Effector CD4-positive, alpha-beta T cell (primary cell): ENCODE results near the gene IFFO2.

Experiments used
- DNase-seq: peaks from one replicate; pipeline ENCODE4 v3.0.0-alpha.2; 2020

The IFFO2 gene

DNA sequence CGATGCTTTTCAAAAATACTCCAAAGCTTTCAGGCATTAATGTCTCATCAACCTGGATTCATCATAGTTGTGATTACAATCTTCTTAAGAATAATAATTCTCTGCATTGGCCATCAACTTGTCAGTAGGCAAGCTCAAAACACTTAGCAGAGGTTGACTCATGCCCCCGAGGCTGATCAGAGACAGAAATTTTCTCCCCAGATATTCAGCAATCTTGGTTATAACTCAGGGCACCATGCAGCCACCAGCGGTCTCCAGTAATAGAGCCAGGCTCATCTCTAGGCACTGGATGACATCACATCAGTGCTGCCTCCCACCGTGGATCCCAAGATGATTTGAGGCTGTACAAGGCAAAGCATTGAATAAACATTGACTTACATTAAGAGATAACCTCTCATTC is 14.3 kb upstream of the IFFO2 start:
- no peak for DNase-seq

DNA sequence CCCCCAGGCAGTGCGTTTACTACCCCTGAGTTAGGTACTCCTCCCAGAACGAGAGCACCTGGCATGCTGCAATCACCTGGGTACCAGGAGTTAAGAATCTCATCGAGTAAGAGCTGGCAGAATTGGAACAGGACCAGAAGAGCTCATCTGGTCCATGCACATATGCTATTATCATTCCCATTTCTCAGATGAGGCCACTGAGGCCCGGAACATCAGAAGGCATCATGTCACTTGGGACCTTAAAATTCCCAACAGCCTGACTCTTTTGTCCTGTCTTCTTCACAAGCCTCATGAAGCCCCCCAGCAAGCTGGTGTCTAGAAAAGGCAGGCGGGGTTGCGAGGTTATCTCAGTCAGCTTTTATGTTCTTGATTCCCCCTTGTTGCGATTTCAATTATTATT is 13.9 kb upstream of the IFFO2 start:
- DNase-seq: no peak

DNA sequence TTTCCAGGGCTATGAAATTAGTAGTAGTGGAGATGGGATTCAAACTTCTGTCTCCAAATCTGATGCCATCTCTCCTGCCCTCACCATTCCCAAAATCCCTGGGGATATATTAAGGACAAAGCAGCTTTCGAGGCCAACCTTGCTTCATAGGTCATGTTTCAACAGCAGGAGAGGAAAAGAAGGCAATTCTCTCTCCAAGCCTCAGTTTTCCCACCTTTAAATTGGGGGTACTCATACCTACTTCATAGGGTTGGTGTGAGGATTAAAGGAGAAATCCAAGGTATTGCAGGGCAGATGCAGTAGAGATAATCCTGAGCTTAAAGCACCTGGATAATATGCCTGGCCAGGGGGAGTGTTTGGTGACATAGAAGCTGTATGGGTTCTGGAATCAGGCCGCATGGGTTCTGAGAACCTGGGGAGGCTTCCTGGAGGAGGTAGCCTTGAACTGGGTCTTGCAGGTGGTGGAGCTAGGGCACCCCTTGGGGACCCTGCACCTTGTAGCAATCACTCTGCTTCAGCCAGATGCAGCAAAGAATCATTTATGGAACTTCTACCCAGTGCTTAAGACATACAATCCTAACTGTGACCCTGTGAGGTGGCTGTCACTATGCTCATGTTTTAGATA is 10.7 kb upstream of the IFFO2 start:
- no peak for DNase-seq

DNA sequence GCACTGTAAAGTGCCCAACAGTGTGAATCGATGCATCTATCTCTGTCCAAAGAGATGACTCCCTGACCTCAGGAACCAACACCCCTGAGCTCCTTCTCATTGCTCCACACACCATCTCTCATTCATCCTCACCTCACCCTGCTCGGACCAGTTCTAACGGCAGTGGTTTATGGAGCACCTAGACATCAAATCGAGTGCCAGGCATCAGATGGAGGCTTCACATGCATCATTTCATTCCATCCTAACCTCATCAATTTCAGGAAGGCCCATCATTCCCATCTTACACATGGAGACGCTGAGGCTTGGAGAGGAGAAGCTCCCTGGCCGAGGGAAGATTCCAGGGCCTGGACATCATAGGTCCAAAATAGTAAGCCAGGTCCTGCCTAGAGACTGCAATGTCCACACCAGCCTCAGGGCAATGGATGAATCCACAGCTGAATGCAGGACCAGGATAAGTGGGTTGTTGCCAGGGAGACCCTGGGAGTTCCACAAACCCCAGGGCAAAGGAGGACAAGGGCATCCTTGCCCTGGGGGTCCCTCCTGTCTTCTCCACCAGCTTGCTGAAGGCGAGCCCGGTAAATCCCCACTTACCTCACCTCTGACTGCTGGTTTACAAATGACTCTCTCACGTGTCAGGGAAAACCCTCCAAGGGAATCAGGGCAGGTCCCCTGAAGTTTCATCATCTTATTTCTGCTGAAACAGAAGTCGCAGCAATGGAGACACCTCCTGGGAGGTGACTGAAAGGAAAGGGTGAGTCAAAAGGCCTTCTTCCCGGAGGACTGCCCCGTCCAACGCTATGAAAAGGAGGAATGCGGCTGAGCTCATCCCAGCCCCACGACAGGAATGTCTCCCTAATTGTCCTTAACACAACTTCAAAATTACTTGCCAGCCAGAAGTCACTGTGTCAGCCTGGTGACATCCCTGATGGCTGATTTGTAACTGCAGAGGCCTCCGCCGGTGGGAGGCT is 9.0 kb upstream of the IFFO2 start:
- no peak for DNase-seq

DNA sequence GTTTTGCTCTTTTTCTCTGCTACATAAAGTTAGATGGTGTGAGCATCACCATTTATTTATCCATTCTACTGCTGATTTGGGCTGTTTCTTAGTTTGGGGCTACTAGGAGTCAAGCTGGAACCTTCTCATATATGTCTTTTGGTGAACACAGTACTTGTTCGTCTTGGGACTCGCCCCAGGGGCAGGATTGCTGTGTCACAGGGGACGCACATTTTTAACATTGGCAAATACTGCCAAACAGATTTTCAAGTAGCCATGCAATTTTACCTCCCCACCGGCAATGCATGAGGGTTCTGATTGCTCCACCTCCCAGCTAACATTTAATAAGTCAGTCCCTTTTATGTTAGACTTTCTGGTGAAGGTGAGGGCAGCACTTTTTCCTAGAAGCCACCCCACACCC is 7.5 kb upstream of the IFFO2 start:
- DNase-seq: no peak

DNA sequence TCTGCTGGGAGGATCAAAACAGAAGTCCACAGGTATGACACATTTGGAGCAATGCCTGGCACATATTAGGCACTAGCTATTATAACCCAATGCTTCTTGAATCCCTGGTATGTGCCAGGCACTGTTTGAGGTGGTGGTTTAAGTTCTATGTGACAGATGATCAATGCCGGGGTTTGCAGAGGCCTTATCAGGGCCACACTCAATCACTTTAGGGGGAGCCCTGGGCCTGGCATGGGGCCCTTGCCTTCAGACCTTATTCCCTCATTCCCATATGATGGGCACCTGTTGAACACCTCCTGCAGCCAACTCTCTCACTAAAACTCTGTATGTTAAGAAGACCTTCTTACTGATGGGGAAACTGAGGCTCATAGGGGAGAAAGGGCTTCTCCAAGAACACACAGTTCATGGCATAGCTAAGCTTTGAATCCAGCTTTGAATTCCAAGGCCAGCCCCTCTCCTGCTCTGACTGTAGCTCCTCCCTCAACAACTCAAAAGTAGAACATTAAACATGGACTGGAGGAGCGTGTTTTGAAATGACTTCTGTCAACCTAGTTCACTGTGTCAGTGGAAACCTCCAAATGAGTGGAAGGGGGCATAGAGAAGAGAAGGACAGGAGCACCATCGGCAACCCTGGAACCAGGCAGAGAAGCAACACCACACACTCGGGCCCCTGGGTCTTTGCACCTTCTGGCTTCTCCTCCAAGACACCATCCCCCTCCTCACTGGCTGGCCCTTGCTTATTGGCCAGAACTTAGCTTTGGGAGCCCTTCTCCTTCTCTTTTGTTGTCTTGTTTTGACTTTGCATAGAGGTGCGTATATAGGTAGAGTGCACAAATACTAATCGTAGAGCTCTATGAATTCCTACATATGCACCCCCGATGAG is 6.6 kb upstream of the IFFO2 start:
- no peak for DNase-seq

DNA sequence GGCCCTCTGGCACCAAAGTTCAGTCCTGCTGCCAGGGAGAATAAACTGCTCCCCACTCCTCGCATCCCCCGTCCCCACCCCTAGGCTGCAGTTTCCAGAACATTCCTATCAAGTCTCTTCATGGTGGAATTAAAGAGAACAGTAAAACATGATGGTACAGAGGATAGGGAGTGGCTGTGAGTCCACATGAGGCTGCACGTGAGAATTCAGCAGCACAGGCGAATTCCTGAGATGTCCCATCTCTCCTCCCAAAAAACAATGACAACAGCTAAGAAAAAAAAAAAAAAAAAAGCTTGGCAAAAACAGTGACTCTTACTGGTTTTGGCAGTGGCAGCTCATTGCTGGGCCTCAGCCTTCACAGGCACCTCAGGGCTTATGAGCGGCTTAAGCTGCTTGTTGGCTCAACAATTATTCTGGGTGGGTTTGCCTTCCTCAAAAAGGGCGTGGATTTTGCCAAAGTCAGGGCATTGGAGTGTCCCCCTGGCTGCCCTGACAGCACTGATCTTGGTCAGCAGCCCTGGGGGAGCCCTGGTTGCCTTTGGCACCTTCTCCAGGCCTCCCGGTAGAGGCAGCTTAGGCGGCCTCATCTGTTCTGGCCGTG is 5.7 kb upstream of the IFFO2 start:
- no peak for DNase-seq

DNA sequence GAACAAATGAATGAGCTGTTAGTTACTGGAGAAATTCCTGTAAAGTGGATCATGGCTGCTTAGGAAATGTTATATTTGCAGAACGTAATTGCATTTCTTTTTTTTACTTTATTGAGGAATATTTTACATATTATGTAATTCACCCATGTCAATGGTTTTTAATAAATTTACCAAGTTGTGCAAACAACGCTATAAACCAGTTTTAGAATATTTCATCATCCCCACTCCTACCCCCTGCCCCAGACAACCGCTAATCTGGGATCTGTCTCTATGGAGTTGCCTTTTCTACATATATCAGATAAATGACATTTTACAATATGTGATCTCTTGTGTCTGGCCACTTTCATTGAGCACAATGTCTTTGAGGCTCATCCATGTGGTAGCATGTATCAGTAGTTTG is 4.3 kb upstream of the IFFO2 start:
- no peak for DNase-seq

DNA sequence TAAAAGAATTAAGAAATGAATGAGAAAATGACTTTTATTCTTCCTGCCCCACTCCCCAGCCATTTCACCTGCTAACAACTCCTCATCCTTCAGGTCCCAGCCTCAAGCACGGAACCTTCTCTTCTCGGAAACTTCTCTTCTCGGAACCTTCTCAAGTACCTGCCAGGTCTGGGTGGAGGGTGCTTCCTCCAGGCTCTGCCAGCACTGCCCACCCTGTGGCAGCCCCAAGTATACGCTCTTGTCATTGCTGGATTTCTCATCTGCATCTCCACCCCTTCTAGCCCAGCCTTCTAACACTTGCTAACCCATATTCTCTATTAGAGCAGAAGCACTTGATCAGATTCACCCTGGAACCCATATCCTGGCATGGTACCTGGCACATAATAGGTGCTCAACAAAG is 3.9 kb upstream of the IFFO2 start:
- no peak for DNase-seq

DNA sequence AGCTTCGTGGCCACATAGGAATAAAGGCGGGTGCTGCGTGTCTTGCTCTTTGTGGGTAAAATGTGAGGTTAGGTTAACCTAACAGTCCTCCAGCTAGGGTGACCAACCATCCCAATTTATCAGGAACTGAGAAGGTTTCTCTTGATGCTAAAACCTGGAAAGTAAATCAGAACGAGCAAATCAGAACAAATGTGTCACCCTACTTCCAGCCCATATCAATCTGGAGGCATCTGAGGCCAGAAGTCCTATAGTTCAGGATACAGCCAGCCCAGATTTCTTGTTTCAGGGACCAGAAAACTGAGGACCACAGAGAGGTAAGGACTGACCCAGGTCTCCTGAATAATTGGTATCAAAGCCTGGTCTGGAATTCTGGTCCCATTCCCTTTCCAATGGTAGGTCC is 3.1 kb upstream of the IFFO2 start:
- DNase-seq: no peak

DNA sequence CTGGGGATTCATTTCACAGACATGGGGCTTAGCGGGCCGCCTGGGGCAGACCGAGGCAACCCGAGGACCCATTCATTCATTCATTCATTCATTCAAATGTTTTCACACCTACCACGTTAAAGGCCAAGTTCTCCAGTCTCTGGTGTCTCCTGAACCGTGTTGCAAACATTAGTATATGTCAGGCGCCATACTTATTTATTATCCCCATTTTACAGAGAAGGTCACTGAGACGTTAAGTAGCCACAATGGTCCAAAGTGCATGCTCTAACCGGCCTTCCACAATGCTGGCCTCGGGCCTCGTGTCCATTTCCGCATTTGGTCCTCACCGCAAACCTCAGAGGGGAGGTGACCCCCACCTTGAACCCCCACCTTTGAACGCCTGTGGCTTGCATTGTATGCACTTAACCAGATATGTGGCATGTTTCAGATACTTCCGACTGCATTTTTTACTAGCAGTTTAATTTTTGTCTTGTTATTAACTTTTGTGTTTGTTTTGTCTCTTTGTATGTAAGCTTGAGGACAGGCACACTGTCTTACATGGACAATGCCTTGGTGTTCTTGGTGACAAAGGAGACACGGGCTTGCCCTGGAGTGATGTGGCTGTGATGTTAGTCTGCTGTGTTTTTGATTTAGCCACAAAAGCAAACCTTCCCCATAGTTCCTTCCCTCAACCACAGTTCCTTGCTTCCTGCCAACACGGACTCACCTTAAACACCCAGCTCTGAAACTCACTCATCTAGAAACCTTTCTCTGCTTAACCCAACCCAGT is 1.2 kb upstream of the IFFO2 start:
- DNase-seq: no peak

DNA sequence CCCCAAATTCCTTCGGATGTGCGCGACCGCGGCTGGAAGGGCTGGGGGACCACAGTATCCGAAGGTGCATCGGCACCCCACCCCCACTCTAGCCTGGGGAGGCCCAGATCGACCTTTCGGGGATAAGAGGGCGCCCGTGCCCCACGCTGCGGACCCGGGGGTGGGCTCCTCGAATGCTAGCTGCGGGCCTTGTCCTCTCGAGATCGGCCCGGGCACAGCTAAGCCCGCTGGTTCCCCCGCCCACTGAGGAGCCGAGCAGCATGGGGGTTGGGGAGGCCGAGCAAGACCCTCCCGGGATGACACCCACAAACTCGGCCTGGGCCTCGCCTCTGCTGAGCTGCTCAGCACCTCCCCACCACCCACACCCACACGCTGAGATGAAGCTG is 653 bp upstream of the IFFO2 start:
- DNase-seq: no peak

DNA sequence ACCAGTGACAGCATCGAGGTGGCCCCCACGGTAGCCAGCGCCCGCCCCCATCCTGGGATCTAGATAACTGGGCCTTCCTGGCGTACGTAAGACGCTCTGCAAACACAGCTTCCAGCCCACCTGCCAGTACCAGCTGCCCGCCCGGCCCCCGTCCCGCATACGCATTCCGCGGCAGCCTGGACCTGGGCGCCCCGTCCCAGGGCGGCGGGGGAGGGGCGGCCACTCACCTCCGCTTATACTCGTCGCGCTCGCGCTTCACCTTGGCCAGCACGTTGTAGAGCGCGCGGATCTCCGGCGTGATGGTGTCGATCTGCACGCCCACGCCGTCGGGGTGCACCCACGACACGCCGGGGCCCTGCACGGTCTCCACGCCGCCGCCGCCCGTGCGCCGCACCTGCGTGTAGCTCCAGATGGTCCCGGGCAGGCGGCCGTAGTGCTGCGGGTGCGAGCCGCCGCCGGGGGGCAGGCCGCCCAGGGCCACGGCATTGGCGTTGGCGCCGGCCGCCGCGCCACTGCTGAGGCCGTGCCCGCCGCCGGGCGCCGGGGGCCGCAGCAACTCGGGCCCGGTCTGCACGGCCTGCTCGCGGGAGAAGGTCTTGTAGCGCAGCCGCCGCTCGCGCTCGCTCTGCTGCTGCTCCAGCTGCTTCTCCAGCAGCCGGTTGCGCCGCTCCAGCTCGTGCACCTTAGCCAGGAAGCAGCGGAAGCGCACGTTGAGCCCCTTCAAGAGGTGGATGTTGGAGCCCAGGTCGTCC is 859 bp downstream of the IFFO2 start:
- DNase-seq: peak; percentile 43

DNA sequence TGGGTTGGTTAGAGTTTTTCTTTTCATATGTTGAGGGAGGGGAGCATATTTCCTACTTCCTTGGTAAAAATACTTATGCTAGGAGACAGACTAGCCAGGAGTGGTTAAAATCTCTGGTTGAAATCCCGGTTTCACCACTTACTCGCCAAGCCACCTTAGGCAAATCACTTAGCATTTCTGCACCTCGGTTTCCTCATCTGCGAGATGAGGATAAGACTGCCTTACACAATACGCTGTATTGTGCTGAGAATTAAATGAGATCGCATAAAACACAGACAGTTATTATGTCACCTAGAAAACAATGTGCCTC is 1.4 kb downstream of the IFFO2 start:
- DNase-seq: no peak

DNA sequence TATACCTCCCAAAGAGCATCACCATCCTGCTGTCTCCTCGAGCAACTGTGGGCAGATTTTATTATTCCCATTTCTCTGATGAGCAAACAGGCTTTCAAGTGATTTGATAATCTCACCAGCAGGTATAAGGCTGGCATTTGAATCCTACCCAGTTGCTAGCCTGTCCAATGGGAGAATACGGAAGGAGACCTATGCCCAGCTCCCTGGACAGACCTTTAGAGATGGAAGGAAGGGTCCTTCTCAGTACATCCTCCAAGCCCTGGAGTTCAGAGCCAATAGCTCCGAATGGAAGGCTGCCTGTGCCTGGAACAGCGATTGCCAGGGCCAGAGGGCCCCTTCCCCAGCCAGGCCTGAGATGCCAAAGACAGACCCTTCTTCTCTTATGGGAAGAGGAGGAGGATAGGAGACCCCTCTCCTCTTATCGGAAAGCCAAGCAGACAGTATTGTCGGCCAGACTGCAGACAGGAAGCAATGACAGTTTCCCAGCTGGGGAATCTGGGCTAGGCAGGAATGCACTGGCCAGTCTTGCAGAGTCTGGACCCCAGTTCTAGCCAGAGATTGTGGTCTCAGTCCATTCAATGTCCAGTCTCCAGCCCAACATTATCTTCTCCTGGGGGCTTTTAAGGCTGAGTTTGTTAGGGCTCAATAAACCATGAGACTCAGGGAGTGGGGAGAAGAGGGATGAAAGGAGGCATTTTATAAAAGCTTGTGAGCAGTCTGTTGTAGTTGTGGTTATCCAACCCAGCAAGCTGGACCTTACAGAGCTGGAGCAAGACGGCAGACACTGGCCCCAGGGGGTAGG is 2.0 kb downstream of the IFFO2 start:
- DNase-seq: no peak

DNA sequence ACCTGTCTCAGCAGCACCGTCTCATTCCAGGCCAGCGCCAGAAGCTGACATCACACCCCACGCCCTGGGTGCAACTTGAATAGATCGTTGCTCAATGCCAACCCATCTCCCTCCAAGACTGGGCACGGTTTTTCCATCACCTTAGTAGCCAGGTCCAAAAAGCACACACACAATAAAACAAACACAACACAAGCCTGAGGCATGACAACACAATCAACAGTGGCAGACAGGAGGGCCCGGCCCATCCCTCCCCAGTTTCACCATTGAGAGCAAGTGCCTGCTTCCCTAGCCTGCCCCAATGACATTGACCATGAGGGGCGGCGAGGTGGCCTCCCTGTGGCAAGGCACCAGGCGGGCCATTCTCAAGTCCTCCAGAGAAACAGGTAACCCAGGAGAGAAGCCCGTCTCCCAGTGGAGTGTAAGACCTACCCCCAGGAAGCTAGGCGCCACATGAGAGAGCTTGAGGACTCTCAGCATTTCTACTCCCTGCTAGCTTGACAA is 2.7 kb downstream of the IFFO2 start:
- DNase-seq: no peak

DNA sequence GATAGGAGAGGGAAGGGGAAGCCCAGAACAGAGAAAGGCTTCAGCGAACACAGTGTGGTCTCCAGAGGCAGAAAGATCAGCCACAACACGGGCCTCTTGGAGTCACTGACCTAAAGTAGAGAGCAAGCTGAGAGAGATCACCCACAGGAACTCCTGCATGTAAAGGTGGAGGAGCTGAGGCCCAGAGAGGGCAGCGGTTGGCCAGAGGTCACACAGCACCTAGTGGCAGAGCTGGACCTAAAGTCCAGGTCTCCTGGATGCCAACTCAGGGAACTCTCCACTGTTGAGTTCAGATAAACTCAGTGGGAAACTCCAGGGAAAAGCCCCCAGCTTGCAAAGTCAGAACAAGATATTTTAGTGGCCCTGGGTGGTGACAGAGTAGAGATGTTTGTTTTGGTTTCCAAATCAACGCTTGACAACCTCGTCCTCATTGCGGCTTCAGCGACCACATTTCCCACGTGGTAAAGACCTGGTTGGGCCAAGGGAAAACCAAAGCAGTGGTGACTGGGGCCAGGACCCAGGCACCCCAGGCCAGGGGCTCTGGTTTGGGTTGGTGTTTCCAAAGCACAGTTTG is 4.6 kb downstream of the IFFO2 start:
- peak; percentile 70 for DNase-seq

DNA sequence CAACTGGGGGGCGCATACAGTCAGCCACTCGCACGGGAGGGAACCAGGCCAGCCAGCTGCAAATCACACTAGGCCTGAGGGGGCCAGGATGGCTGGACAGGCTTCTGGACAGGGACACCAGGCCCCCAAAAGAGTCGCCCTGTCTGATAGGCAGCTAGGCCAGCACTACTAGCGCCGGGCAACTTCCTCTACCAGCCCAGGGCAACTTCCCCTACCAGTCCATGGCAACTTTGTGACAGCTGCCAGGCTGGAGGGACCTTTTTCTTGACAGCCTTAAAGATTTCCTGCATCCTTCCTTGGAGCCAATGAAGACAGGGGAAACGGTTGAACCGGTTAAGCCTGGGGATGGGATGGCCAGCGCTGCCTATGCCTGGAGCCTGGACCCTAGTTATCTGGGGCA is 5.1 kb downstream of the IFFO2 start:
- no peak for DNase-seq

DNA sequence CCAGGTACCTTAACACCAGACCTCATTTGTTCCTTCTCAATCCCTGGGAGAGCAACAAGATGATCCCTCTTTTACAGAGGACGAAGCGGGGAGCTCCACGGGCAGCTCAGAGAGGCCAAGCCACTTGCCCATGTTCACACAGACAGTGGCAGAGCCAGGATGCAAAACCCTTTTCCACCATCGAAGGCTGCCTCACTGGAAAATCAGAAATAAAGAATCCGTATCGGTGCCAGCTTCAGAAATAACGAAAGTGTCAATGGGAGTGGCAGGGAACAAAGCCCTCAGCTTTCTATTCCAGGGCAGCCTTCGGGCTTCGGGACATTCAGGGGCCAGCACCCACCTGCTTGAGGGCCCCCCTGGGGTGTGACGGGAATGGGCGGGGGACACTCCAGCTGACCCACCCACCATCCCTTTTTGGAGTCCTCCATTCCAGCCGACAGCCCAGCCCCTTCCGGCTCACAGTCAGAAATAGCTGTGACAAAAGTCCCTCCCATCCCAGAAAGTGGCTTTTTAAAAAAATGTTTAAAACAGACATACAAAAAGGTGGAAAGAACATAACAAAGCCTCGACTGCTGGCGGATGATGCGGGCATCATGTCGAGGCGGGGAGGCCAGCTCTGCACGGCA is 6.0 kb downstream of the IFFO2 start:
- no peak for DNase-seq
